Eye (tissue), 1 donor: ENCODE results near the gene TTI1.
A peak's percentile ranks its signal among the peaks of the same experiment; 100 is the strongest.
"Not testable (repeated sequence)": the region's sequence is repeated elsewhere in the genome, so short reads cannot be mapped to it uniquely, and the experiment has no call there.

Source experiments
- DNase-seq: peaks from one replicate; pipeline ENCODE4 v3.0.0-alpha.2; 2015

The TTI1 gene

GRCh38 chr20:37986873-37987601, 46.2 kb downstream of the TTI1 start:
- DNase-seq, result peak; percentile 70

DNA sequence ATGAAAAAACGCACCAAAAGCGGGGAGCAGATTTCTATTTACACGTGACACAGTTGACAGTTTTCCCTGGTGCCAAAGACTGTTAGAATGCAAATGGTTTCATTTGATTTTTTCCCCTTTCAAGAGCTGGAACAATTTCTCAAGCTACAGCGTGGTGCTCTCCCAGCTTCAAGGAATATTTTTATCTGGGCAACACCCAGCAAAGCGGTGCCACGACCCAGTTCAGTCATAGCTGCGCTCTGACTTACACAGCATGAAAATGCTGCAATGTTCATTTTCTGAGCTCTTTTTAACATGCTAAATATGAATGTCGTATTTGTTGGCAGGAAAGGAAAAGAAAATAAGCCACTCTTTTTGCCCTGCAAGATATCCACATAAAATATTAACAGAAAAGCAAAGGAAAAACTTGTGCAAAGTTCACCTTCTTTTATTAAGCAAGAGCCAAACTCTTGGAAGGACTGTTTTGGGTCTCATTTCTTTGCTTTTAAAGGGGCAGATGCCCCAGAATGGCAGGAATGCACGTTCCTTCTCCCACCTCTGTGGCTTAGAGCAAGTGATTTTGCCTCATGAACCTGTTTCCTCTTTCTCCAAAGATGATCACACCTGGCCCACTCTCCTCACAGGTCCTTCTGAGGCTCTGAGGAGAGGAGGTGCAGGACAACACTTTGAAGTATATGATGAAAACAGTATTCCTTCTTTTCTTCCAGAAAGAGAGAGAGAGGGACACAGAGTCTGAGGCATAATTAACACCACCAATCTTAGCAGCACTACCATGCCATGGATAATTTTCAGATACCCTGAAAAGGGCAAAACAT, 47.0 kb downstream of the TTI1 start:
- no peak for DNase-seq

DNA sequence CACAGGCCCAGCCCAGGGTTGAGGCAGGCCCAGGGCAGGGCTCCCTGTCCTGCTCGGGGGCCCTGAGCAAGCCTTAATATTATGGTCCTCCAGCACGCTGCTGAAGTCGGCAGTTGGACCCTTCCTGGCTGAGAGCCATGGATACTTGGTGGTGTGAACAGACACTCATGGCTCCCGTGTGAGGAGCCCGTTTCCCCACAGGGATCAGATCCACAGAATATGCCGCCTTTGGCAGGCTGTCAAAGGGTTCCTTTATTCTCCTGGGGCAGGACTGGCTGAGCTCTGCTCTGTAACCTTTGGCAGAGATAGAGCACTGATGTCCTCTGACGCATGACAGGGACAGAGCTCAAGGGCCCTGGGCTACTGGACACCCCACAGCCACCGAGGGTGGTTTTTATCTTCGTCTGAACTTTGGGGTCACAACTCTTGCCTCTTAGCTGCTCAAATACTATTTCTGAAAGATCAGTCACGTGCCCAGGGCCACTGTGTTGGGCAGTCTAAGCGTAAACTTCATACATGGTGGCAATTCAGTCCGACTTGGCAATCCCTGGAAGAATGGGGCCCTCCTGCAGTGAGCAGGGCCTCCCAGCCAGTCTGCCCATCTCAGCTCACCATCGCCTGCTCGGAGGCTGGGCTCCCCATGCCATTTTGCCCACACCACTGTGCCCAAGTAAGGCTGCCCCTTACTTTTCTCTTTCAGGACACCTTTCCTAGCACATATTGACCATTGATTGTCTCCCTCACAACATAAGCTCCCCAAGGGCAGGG, 49.1 kb downstream of the TTI1 start:
- no peak for DNase-seq

DNA sequence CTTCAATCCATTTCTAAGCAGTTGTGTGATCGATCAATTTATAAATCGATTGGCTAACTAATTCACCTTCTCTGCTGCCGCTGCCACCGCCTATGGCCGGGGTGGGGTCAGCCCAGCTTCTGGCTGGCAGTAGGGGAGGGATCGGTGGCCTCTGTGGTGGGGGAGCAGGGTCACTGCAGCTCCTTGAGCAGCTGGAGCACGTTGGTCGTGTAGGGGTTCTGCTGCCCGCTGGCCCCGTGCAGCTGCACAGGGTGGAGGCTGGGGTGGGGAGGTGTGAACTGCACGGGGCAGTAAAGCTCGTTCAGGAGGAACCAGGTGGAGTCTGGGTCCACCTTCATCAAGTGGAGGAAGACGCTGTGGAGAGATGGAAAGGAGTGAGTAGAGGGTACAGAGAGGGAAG, 50.0 kb downstream of the TTI1 start:
- no peak for DNase-seq

- DNase-seq, result no peak
Measured at GRCh38 chr20:37981568-37981967, 51.7 kb downstream of the TTI1 start.

DNA sequence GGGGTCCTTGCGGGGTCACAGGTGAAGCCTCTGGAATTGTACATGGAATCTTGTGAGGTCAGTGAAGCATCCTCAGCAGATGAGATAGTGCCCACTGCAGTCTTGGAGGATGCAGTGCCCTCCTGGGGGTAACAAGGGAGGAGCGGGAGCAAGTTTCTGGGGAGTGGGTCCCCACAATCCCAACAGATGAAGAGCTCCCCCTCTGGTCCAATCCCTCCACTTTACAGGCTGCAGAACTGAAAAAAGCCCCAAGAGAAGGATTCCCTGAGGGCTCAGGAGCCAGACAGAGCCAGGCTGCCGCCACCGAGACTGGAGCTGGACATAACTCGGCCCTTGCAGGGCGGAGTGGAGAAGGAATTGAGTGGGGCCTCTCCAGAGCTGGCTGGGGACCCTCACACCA, 52.4 kb downstream of the TTI1 start:
- peak; percentile 35 for DNase-seq

DNA sequence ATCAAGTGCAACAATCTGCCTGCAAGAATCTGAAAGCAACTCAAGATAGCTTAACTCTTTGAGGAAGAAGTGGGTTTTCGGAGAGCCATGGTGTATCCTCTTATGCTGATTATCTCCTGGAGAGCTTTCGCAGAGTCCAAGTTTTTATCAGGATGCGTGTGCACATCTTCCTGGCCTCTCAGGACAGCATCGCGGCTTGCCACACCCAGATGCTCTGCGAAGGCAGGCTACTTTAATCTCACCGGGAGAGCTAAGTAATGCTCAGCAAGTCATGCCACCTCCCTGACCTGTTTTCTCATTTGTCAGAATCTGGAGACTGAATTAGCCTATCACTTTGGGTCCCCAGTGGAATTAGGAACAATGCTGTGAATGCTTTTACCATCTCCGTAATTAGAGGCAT, 52.9 kb downstream of the TTI1 start:
- DNase-seq, result peak; percentile 53

DNA sequence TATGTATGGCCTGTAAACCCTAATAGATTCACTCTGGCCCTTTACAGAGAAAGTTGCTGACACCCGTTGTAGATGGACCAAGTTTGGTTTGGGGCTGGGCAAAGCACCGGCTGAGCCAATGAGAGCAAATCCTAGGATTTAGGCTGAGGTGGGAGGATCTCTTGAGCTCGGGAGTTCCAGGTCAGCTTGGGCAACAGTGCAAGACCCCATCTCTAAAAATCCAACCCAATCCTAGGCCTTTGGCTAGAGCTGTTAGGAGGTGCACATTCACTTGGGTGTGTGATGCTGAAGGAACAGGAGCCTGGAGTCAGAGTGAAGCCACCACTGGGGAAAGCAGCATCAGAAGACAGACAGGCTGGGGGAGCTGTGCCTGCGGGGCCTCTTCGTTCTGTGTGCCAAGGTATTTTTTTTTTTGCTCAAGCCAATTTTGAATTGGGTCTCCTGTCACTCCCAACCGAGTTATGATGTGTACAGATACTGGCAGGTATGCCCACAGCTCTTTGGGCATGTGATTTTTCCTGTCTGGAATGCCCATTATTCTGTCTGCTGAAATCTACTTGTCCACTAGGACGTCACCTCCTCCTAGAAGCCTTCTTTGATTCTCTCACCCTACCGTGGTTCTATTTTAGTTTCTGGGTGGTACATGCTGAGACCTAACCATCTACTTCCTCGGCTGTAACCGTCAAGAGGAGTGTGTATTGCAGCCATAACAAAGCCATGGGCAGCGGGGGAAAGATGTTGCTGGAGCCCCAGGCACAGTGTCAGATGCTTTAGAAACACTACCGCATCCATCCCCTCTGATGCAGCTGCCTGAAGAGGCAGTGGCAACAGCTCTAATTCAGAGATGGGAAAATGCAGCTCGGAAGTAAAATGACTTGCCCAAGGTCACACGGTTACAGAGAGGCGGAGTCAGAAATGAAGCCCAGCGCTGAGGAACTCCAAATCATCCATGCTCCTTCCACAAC, 54.0 kb downstream of the TTI1 start:
- DNase-seq, result no peak

DNA sequence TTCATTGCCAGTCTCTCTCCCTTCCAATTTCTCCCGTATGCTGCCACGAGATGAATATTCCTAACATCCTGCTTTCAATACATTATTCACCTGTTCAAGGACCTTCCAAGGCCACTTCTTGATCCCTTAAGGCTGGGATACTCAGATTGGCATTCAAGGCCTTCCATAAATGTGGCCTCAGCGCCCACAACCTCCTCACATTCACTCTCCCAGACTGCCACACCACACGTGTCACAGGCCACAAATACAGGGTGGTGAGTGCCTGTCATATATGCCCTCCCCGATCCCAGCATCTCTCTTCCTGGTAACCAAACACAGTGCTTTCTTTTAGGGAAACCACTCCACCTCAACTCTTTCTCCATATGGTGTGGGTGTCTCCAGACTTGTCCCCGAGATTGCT, 55.5 kb downstream of the TTI1 start:
- DNase-seq, result no peak

GRCh38 chr20:37977338-37977737, 55.9 kb downstream of the TTI1 start:
- no peak for DNase-seq

GRCh38 chr20:37976887-37977286, 56.4 kb downstream of the TTI1 start:
- DNase-seq, result peak; percentile 52

GRCh38 chr20:37973059-37973910, 60.0 kb downstream of the TTI1 start:
- DNase-seq, result no peak

GRCh38 chr20:37972256-37973058, 60.8 kb downstream of the TTI1 start:
- DNase-seq, result no peak

DNA sequence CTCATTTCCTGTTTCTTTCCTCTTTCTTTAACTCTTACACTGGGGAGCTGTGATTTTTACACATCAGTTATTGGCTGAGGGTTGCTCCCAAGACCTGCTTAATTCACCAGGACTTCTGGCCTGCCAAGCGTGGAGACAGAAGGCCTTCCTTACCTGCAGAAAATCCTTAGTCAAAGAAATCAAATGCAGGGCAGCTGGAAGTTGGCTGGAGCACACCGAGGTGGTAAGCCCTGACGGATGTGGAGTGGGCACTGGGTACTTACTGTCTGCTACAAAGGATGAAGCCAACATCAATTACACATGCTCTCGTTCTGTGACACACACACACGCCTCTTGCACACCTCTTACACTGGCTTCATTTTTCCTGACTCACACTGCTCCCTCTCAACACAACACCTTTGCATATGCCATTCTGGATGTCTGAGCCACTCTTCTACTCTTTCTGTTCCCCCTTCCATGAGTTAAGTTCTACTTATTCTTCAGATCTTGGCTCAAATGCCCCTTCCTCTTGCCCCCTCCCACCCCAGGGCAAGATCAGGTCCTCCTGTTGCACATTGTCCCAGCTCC, 61.6 kb downstream of the TTI1 start:
- no peak for DNase-seq

DNA sequence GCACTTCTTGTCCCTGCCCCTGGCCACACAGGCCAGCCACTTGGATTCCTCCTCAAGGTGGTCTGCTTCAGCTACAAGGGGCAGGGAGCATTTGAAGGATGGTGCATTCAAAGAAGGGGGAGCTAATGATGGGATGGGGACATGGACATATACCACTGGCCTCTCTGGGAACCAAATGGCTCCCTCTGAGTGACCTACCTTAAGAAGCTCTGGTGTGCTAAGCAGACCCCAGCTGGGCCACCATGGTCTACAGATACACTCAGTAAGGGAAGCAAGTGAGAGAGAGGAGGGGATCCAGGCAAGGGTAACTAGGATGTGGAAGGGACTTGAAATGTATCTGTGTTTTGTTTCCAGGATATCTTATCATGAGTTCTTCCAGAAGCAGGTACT, 62.4 kb downstream of the TTI1 start:
- DNase-seq, result no peak

- DNase-seq, result no peak
Measured at GRCh38 chr20:37969949-37970855, 63.1 kb downstream of the TTI1 start.

DNA sequence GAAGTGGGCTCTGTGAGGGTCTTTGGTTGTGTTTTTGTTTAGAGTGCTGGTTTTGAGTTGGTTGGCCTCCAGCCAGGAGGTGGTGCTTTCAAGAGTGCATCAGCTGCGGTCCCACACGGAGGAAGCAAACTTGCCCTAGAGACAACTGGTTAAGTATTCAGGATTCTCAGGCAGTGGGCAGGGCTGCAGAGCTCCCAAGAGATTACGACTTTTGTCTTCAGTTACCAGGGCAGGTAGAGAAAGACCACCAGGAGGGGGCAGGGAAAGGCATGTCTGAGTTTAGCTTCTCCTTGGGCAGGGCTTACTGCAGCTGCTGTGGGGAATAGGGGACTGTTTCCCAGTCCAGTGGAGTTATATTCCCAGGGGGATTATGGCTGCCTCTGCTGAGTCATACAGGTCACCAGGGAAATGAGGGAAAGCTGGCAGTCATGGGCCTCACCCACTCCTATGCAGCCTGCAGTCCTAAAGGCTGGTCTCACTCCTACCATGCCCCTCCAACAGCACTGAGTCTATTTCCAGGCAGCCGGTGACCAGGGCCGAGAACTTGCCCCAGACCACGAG, 64.3 kb downstream of the TTI1 start:
- DNase-seq, result no peak

DNA sequence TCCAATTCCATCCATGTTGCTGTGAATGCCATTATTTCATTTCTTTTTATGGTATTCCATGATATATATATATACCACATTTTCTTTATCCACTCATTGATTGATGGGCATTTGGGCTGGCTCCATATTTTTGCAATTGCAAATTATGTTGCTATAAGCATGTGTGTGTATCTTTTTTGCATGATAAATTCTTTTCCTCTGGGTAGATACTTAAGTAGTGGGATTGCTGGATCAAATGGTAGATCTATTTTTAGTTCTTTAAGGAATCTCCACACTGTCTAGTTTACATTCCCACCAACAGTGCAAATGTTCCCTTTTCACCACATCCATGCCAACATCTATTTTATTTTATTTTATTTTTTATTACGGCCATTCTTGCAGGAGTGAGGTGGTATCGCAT, 69.8 kb downstream of the TTI1 start:
- DNase-seq, result not testable (repeated sequence)

DNA sequence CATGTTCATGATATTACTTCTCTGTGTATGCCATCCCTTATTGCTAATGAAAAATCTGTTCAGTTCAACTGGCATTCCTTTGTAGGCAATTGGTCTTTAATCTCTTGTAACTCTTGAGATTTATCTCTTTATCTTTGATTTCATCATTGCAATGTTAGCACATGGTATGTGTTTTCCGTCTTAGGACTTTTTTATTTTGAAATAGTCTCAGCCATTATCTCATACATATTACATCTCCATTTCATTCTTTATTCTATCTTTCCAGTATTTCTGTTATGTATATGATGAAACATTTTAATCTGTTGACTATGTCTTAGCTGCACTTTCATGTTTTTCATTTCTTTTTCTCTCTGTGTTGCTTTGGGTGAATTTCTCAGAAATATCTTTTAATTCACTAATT, 72.2 kb downstream of the TTI1 start:
- DNase-seq, result no peak
